ENCODE measurements around the gene CCNYL1. TPM values are rescaled to one million over a fixed set of nuclear protein-coding genes. Genes with fewer than 3 reads are reported as not detected.

Gene CCNYL1
- total RNA-seq, 2 donors from 2014 or later: 19.8 to 22.4 TPM

DNA sequence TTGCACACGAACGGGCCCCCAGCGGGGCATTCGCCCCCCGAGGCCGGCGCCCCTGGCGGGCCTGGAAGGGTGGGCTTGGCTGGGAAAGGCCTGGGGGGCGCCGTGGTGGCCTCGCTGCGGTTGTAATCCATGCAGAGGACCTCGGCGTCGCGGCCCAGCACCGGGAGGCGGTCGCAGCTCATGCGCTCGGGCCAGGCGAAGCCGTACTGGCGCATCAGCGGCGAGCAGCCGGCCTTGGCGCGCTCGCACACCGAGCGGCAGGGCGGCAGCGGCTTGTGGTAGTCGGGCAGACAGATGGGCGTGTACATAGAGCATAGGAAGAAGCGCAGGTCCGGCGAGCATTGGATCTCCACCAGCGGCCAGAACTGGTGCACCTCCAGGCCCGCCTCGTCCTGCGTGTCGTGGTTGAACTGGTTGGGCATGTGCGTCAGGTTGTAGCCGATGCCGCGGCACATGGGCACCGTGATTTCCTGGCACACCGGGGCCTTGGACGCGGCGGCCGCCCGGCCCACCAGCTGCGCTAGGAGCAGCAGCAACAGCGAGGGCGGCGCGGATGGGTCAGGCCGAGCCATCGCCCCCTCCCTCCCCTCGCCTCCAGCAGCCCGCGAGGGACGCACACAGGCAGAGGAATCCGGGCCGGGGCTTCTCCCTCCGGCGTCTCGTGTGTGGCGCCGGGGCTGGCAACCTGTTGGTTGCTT lies 56.9 kb downstream of the CCNYL1 start:
- peaks cover 59% of the 10 kb centered on the region for H3K36me3 ChIP-seq (ENCODE audit: control insufficient read depth, insufficient read depth, low read length)
- H3K36me3 Mint-ChIP-seq (ENCODE audit: low read depth): peaks cover 57% of the 10 kb centered on the region
- H3K4me3 Mint-ChIP-seq: peak overlapping the region; percentile 97
- 1 to 12% methylated on average over 27 to 73 of the region's 73 CpGs for WGBS, 2 experiments (ENCODE audit: insufficient coverage in 1 of 2, insufficient read length in 1 of 2)
- no peak overlapping the region for H3K27ac ChIP-seq (ENCODE audit: low read depth, low read length)
- H3K27me3 ChIP-seq (ENCODE audit: control insufficient read depth, insufficient read depth, low read length, poor library complexity, severe bottlenecking): no peaks in the 10 kb centered on the region
- H3K27ac Mint-ChIP-seq: peak overlapping the region; percentile 91
- H3K4me1 Mint-ChIP-seq: peaks cover 31% of the 10 kb centered on the region
- peaks cover 4% of the 10 kb centered on the region for H3K4me1 ChIP-seq (ENCODE audit: control insufficient read depth, insufficient read depth, low read length)
- peak overlapping the region; percentile 95 for H3K4me3 ChIP-seq (ENCODE audit: low read length)
- DNase-seq: peak; percentile 75
- H3K9me3 ChIP-seq (ENCODE audit: control insufficient read depth, low read length): peaks cover 7% of the 10 kb centered on the region
- peaks cover 2% of the 10 kb centered on the region for H3K27me3 Mint-ChIP-seq (ENCODE audit: insufficient read depth)
- TF ChIP-seq, protein P1, sequence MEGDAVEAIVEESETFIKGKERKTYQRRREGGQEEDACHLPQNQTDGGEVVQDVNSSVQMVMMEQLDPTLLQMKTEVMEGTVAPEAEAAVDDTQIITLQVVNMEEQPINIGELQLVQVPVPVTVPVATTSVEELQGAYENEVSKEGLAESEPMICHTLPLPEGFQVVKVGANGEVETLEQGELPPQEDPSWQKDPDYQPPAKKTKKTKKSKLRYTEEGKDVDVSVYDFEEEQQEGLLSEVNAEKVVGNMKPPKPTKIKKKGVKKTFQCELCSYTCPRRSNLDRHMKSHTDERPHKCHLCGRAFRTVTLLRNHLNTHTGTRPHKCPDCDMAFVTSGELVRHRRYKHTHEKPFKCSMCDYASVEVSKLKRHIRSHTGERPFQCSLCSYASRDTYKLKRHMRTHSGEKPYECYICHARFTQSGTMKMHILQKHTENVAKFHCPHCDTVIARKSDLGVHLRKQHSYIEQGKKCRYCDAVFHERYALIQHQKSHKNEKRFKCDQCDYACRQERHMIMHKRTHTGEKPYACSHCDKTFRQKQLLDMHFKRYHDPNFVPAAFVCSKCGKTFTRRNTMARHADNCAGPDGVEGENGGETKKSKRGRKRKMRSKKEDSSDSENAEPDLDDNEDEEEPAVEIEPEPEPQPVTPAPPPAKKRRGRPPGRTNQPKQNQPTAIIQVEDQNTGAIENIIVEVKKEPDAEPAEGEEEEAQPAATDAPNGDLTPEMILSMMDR (conservative IDR thresholded peaks at IDR 0.05): no peak
- no peaks in the 10 kb centered on the region for H3K9me3 Mint-ChIP-seq
- peak overlapping the region; percentile 95 for H3K9ac ChIP-seq (ENCODE audit: extremely low read depth, low read length, poor library complexity, severe bottlenecking)

DNA sequence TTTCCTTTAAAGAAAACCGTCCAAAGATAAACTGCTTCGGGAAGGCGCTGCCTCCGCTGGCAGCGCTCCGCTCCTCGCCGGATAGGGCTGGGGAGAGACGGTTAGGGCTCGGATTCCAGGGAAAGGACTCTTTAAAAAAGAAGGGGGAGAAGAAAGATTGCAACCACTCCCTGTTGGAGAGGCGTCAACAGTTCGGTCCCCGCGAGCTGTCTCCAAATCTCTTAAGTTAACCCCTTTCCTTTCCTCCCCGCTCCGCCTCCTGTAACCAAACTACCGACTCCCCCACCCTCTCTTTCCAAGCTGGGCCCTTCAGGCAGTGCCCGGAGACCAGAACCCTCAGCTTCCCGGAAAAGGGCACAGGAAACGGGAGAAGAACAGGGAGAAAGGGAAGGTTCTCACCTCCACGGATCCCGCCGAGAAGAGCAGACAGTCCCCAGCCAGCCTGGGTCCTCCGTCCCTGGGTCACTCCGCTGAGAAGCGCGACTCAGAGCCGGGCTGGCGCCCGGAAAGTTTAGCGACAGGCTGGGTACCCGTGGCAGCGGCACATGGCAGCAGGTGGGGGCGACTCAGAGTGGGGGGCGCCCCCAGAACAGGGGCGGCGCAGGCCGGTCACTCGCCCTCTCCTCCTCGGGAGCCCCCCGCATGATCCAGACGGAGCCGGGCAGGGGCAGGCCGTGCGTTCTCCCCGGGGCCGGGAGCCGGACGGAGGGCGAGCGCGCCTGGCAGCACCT lies 57.6 kb downstream of the CCNYL1 start:
- Histone ChIP-seq H3K4me3 (ENCODE audit: low read length) (peak overlapping the region; percentile 95), H3K27ac (ENCODE audit: low read depth, low read length) (no peak overlapping the region), H3K36me3 (ENCODE audit: control insufficient read depth, insufficient read depth, low read length) (peaks cover 52% of the 10 kb centered on the region), H3K27me3 (ENCODE audit: control insufficient read depth, insufficient read depth, low read length, poor library complexity, severe bottlenecking) (no peaks in the 10 kb centered on the region), H3K9me3 (ENCODE audit: control insufficient read depth, low read length) (peaks cover 7% of the 10 kb centered on the region), H3K9ac (ENCODE audit: extremely low read depth, low read length, poor library complexity, severe bottlenecking) (peak overlapping the region; percentile 95), H3K4me1 (ENCODE audit: control insufficient read depth, insufficient read depth, low read length) (peaks cover 8% of the 10 kb centered on the region)
- Mint-ChIP-seq H3K27ac (peak overlapping the region; percentile 95), H3K4me3 (peak overlapping the region; percentile 97), H3K36me3 (ENCODE audit: low read depth) (peaks cover 50% of the 10 kb centered on the region), H3K4me1 (peaks cover 27% of the 10 kb centered on the region), H3K27me3 (ENCODE audit: insufficient read depth) (peaks cover 2% of the 10 kb centered on the region), H3K9me3 (no peaks in the 10 kb centered on the region)
- TF ChIP-seq, protein P1 (conservative IDR thresholded peaks at IDR 0.05): no peak
- DNase-seq: peak; percentile 79
- 0% methylated on average over 15 to 52 of the region's 52 CpGs for WGBS, 2 experiments (ENCODE audit: insufficient coverage in 1 of 2, insufficient read length in 1 of 2)

DNA sequence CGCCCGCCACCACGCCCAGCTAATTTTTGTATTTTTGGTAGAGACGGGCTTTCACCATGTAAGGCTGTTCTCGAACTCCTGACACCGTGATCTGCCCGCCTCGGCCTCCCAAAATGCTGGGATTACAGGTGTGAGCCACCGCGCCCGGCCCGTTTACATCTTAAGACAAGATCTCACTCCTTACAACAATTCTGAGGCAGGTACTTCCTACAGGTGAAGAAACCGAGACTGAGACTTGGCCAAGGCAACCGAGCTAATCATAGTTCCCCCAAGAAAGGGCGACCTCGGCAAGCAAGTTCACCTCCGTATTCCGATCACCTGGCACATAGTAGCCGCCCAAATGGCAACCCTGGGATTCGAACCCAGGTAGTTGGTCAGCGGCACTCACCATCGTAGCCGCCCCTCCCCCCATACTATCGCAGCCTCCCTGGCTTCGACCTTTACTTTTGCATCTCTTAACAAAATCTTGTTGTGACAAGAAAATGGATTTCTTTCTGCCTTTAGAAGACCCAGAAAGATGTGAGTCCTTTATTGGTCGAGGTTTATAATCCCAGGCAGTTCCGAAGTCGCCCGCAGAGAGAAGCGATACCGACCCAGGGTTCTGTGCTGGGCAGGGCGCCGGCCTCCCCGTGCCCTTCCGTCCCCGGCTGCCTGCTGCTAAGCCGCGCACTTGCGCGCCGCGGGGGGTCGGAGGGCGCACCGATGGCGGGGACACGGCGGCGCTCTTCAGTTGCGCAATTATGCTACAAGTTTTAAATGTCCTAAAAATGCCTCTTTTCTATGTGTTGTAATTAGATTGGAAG lies 59.4 kb downstream of the CCNYL1 start:
- H3K4me1 ChIP-seq (ENCODE audit: control insufficient read depth, insufficient read depth, low read length): peaks cover 8% of the 10 kb centered on the region
- H3K36me3 ChIP-seq (ENCODE audit: control insufficient read depth, insufficient read depth, low read length): peaks cover 34% of the 10 kb centered on the region
- H3K9me3 ChIP-seq (ENCODE audit: control insufficient read depth, low read length): no peaks in the 10 kb centered on the region
- no peaks in the 10 kb centered on the region for H3K27me3 ChIP-seq (ENCODE audit: control insufficient read depth, insufficient read depth, low read length, poor library complexity, severe bottlenecking)
- WGBS, 2 experiments (ENCODE audit: insufficient coverage in 1 of 2, insufficient read length in 1 of 2): 18 to 21% methylated on average over 26 to 50 of the region's 50 CpGs
- TF ChIP-seq, protein P1 (conservative IDR thresholded peaks at IDR 0.05): peak; percentile 15
- H3K4me1 Mint-ChIP-seq: peaks cover 28% of the 10 kb centered on the region
- peak overlapping the region; percentile 78 for H3K9ac ChIP-seq (ENCODE audit: extremely low read depth, low read length, poor library complexity, severe bottlenecking)
- DNase-seq: peak; percentile 84
- H3K4me3 ChIP-seq (ENCODE audit: low read length): peak overlapping the region; percentile 82
- peak overlapping the region; percentile 98 for H3K27ac Mint-ChIP-seq
- peaks cover 33% of the 10 kb centered on the region for H3K36me3 Mint-ChIP-seq (ENCODE audit: low read depth)
- H3K27ac ChIP-seq (ENCODE audit: low read depth, low read length): no peak overlapping the region
- H3K27me3 Mint-ChIP-seq (ENCODE audit: insufficient read depth): peaks cover 2% of the 10 kb centered on the region
- peak overlapping the region; percentile 97 for H3K4me3 Mint-ChIP-seq
- H3K9me3 Mint-ChIP-seq: no peaks in the 10 kb centered on the region
